Measurements from ENCODE around the gene SH2D2A.

- TF ChIP-seq GATA2 (IDR thresholded peaks at IDR 0.05; ENCODE audit: low read depth, low read length) (no peak), GATA3 (IDR thresholded peaks at IDR 0.05; ENCODE audit: low read depth, low read length) (no peak)
Observed at GRCh38 chr1:156756355-156756754, 60.3 kb downstream of the SH2D2A start.
